PC-9 (cell line): Measurements from ENCODE around the gene SUN3. TPM values are rescaled to one million over a fixed set of nuclear protein-coding genes. Genes with fewer than 3 reads are reported as not detected.

Experiments
- BruUV-seq: library from RNA; stranded (reverse); fragments of 400-500 nt; replicated peaks from 2 replicates; lab custom pipeline; 2021; lab: Mats Ljungman, UMichigan
- CTCF ChIA-PET: fragments of 300-600 bp; sonication (Branson Sonifier 250); formaldehyde crosslinking; loops from one replicate; lab custom pipeline; 2022; ENCODE audit warnings: antibody characterized with exemption; lab: Charles Lee
- POLR2A ChIA-PET: fragments of 300-600 bp; sonication (Branson Sonifier 250); formaldehyde crosslinking; loops from one replicate; lab custom pipeline; 2022; ENCODE audit warnings: antibody characterized with exemption; ENCODE audit not compliant: unreplicated experiment; lab: Charles Lee
- DNase-seq, 2 experiments: peaks; one replicate each; pipeline versions ENCODE4 v3.0.0 to v3.0.0-alpha.2; 2015 to 2022; ENCODE audit warnings: mixed read lengths in 1 of 2
- H2AFZ ChIP-seq: fragments of 200-600 bp; sonication (generic); 2 replicates; pipeline ENCODE4 v1.8.1; 2017; ENCODE audit warnings: antibody characterized with exemption
- H3F3A ChIP-seq: fragments of 200-600 bp; sonication (generic); 2 replicates; pipeline ENCODE4 v1.8.1; 2017; ENCODE audit warnings: antibody characterized with exemption, mild to moderate bottlenecking, low read depth; ENCODE audit not compliant: insufficient read depth
- H3K27ac ChIP-seq: fragments of 200-600 bp; sonication (generic); 2 replicates; pipeline ENCODE4 v1.6.1; 2016; ENCODE audit warnings: mixed run types
- H3K27me3 ChIP-seq: fragments of 200-600 bp; sonication (generic); 2 replicates; pipeline ENCODE4 v1.6.1; 2016; ENCODE audit warnings: low read depth, mixed run types; ENCODE audit not compliant: insufficient read depth
- H3K36me3 ChIP-seq: fragments of 200-600 bp; sonication (generic); 2 replicates; pipeline ENCODE4 v1.6.1; 2016; ENCODE audit warnings: low read depth, mixed run types
- H3K4me1 ChIP-seq: fragments of 200-600 bp; sonication (generic); replicated peaks from 2 replicates; pipeline ENCODE4 v1.6.1; 2016; ENCODE audit warnings: mixed run types; ENCODE audit not compliant: insufficient read depth
- H3K4me2 ChIP-seq: fragments of 200-600 bp; sonication (generic); 2 replicates; pipeline ENCODE4 v1.6.1; 2017; ENCODE audit warnings: mixed run types
- H3K4me3 ChIP-seq: fragments of 200-600 bp; sonication (generic); 2 replicates; pipeline ENCODE4 v1.6.1; 2016; ENCODE audit warnings: mixed run types
- H3K79me2 ChIP-seq: fragments of 200-600 bp; sonication (generic); 2 replicates; pipeline ENCODE4 v1.6.1; 2017; ENCODE audit warnings: low read depth, mixed run types
- H3K9me2 ChIP-seq: fragments of 200-600 bp; sonication (generic); 2 replicates; pipeline ENCODE4 v1.8.1; 2017; ENCODE audit warnings: mild to moderate bottlenecking; ENCODE audit not compliant: insufficient read depth
- H3K9me3 ChIP-seq: fragments of 200-600 bp; sonication (generic); 2 replicates; pipeline ENCODE4 v1.8.1; 2016; ENCODE audit warnings: low read depth; ENCODE audit not compliant: insufficient read depth
- H4K20me1 ChIP-seq: fragments of 200-600 bp; sonication (generic); 2 replicates; pipeline ENCODE4 v1.8.1; 2017; ENCODE audit not compliant: insufficient read depth
- CTCF ChIP-seq: fragments of 200-600 bp; sonication (generic); conservative IDR thresholded peaks from 2 replicates; pipeline ENCODE4 v1.6.1; 2017; ENCODE audit warnings: mixed run types, antibody characterized with exemption, mild to moderate bottlenecking, moderate library complexity
- EZH2 ChIP-seq: fragments of 200-600 bp; sonication (generic); IDR thresholded peaks from 2 replicates; pipeline ENCODE4 v1.8.0; 2017; ENCODE audit warnings: antibody characterized with exemption, low read depth
- intact Hi-C: fragments of 100-400 bp; cut with micrococcal nuclease; formaldehyde crosslinking; loops from one replicate; pipeline ENCODE4 v1.10.0; 2022; ENCODE audit not compliant: unreplicated experiment
- total RNA-seq: library from RNA; stranded (reverse); gene quantifications from 2 replicates; pipeline ENCODE4 v1.2.3, GENCODE V29; 2021

The SUN3 gene
- total RNA-seq, 1 experiment from 2014 or later, result 0.24 TPM

- H3K36me3 ChIP-seq, result peaks cover 59% of the 10 kb centered on the region
- no peaks in the 10 kb centered on the region for H3K9me2 ChIP-seq
- peaks cover 9% of the 10 kb centered on the region; the same call in 1 of the 2 replicates for H3F3A ChIP-seq
- H2AFZ ChIP-seq, result no peak overlapping the region
- H4K20me1 ChIP-seq, result no peaks in the 10 kb centered on the region
- H3K79me2 ChIP-seq, result peaks cover 20% of the 10 kb centered on the region
- TF ChIP-seq CTCF (no peak), EZH2 (no peak)
- intact Hi-C loops, result no loop called here
- no peak overlapping the region for H3K27ac ChIP-seq
- no TSS peak for BruUV-seq
- H3K4me1 ChIP-seq, result peaks cover 20% of the 10 kb centered on the region
- no peak overlapping the region for H3K4me3 ChIP-seq
- H3K9me3 ChIP-seq, result no peaks in the 10 kb centered on the region
- H3K4me2 ChIP-seq, result no peak overlapping the region
- no peak for DNase-seq
- POLR2A ChIA-PET, result no interaction called here
- CTCF ChIA-PET, result no interaction called here
- H3K27me3 ChIP-seq, result no peaks in the 10 kb centered on the region
These were observed 55.2 kb downstream of the SUN3 start for GRCh38 chr7:47973739-47974138.

- Histone ChIP-seq H3K4me1 (peaks cover 11% of the 10 kb centered on the region), H4K20me1 (no peaks in the 10 kb centered on the region), H3F3A (peaks cover 3% of the 10 kb centered on the region; the same call in 1 of the 2 replicates), H3K4me3 (no peak overlapping the region), H2AFZ (no peak overlapping the region), H3K9me2 (no peaks in the 10 kb centered on the region), H3K27me3 (no peaks in the 10 kb centered on the region), H3K4me2 (no peak overlapping the region), H3K27ac (no peak overlapping the region), H3K36me3 (peaks cover 53% of the 10 kb centered on the region), H3K79me2 (no peaks in the 10 kb centered on the region), H3K9me3 (no peaks in the 10 kb centered on the region)
- DNase-seq, result no peak
- intact Hi-C loops, result no loop called here
- CTCF ChIA-PET, result no interaction called here
- TF ChIP-seq CTCF (no peak), EZH2 (no peak)
- no TSS peak for BruUV-seq
- POLR2A ChIA-PET, result no interaction called here
These were observed 58.1 kb downstream of the SUN3 start for GRCh38 chr7:47970761-47971160.

GRCh38 chr7:47968847-47969774, 59.8 kb downstream of the SUN3 start:
- no TSS peak for BruUV-seq
- POLR2A ChIA-PET, result no interaction called here

More at GRCh38 chr7:47968847-47969774, 59.8 kb downstream of the SUN3 start:
- 0 out of 2 replicates have a peak overlapping the region, but pooled peaks have one; percentile 0 for H3K27ac ChIP-seq
- H3K4me1 ChIP-seq, result peaks cover 11% of the 10 kb centered on the region
- H4K20me1 ChIP-seq, result no peaks in the 10 kb centered on the region
- no peaks in the 10 kb centered on the region for H3K79me2 ChIP-seq
- DNase-seq, result peak; percentile 64 to 66
- H3K4me3 ChIP-seq, result no peak overlapping the region
- no peaks in the 10 kb centered on the region for H3K27me3 ChIP-seq
- intact Hi-C loops, result loop anchor here (1.0 kb wide), 2 partner anchors 150 to 703 kb away; no protein-coding TSS in a partner anchor
- peaks cover 3% of the 10 kb centered on the region; the same call in 1 of the 2 replicates for H3F3A ChIP-seq
- H3K9me2 ChIP-seq, result no peaks in the 10 kb centered on the region
- TF ChIP-seq CTCF (peak; percentile 99), EZH2 (no peak)
- no peak overlapping the region for H3K4me2 ChIP-seq
- no peak overlapping the region for H2AFZ ChIP-seq
- no peaks in the 10 kb centered on the region for H3K9me3 ChIP-seq
- CTCF ChIA-PET, result interaction anchor here (0.6 to 1.0 kb wide), 3 partner anchors 314 to 703 kb away, joined by 4 to 7 read pairs (median 4); no protein-coding TSS in a partner anchor
- H3K36me3 ChIP-seq, result peaks cover 63% of the 10 kb centered on the region
